GM21576 (cell line): ENCODE results near the gene WRAP73.

Source experiments
- ATAC-seq: cut with Tn5 transposase; IDR thresholded peaks from one replicate; pipeline ENCODE4 v1.9.1; 2021; ENCODE audit warnings: mild to moderate bottlenecking, moderate library complexity; ENCODE audit not compliant: unreplicated experiment

Gene WRAP73

GRCh38 chr1:3669421-3669821 is 19.5 kb upstream of the WRAP73 start:
- ATAC-seq = no peak

GRCh38 chr1:3668585-3669300 is 18.8 kb upstream of the WRAP73 start:
- no peak for ATAC-seq

- ATAC-seq = no peak
These were observed 18.2 kb upstream of the WRAP73 start for GRCh38 chr1:3668148-3668547.

- ATAC-seq = no peak
These were observed 14.9 kb upstream of the WRAP73 start for GRCh38 chr1:3664700-3665375.

- no peak for ATAC-seq
These were observed 14.2 kb upstream of the WRAP73 start for GRCh38 chr1:3663999-3664699.

GRCh38 chr1:3662080-3662671 is 12.3 kb upstream of the WRAP73 start:
- ATAC-seq = no peak

GRCh38 chr1:3661631-3662030 is 11.7 kb upstream of the WRAP73 start:
- no peak for ATAC-seq

GRCh38 chr1:3660704-3661103 is 10.8 kb upstream of the WRAP73 start:
- no peak for ATAC-seq

GRCh38 chr1:3659093-3659492 is 9.2 kb upstream of the WRAP73 start:
- no peak for ATAC-seq

- ATAC-seq = no peak
These were observed 8.3 kb upstream of the WRAP73 start for GRCh38 chr1:3658231-3658615.

- ATAC-seq = no peak
These were observed 7.8 kb upstream of the WRAP73 start for GRCh38 chr1:3657578-3658230.

GRCh38 chr1:3657096-3657475 is 7.2 kb upstream of the WRAP73 start:
- no peak for ATAC-seq

GRCh38 chr1:3656450-3657095 is 6.7 kb upstream of the WRAP73 start:
- ATAC-seq = peak; percentile 61

GRCh38 chr1:3654549-3655281 is 4.8 kb upstream of the WRAP73 start:
- no peak for ATAC-seq

- ATAC-seq = no peak
These were observed 3.3 kb upstream of the WRAP73 start for GRCh38 chr1:3653286-3653618.

- ATAC-seq = no peak
These were observed 2.8 kb upstream of the WRAP73 start for GRCh38 chr1:3652548-3653285.

GRCh38 chr1:3651930-3652547 is 2.1 kb upstream of the WRAP73 start, which contains the start of gene TP73:
Gene TP73 (plus strand): TSS chr1:3652516. CDS start chr1:3682366, 29,850 bp downstream.
- ATAC-seq = no peak

GRCh38 chr1:3651026-3651929 is 1.4 kb upstream of the WRAP73 start:
- ATAC-seq = no peak
